Right lobe of liver (tissue), 6 donors: ENCODE data around the gene TCEANC. TPM values are rescaled to one million over a fixed set of nuclear protein-coding genes. Genes with fewer than 3 reads are reported as not detected.

ENCODE experiments used
- ATAC-seq, 4 donors: fragments of 200-7000 bp; cut with Tn5 transposase; one replicate each; pipeline ENCODE4 v1.9.1; 2020; ENCODE audit warnings: mild to moderate bottlenecking in 4 of 4, moderate library complexity in 4 of 4
- DNase-seq, 3 donors: peaks; one replicate each; pipeline ENCODE4 v3.0.0-alpha.2; 2020
- H3K27ac ChIP-seq, 3 donors: fragments of 200-600 bp; one replicate each; pipeline ENCODE4 v1.8.0; 2022
- H3K27me3 ChIP-seq, 2 donors: fragments of 200-600 bp; one replicate each; pipeline ENCODE4 v1.8.0; 2022
- H3K36me3 ChIP-seq, 4 donors: fragments of 200-600 bp; sonication (generic) in 1 of 4; one replicate each; pipeline versions ENCODE4 v1.5.1 to v1.8.0; 2017 to 2022; ENCODE audit warnings: control low read depth in 1 of 4
- H3K4me1 ChIP-seq, 4 donors: fragments of 200-600 bp; sonication (generic) in 1 of 4; one replicate each; pipeline versions ENCODE4 v1.5.1 to v1.8.0; 2017 to 2022; ENCODE audit warnings: control low read depth in 1 of 4
- H3K4me3 ChIP-seq, 3 donors: fragments of 200-600 bp; one replicate each; pipeline ENCODE4 v1.8.0; 2022
- H3K9me3 ChIP-seq, 4 donors: fragments of 200-600 bp; sonication (generic) in 1 of 4; one replicate each; pipeline versions ENCODE4 v1.5.1 to v1.8.0; 2017 to 2022; ENCODE audit warnings: control low read depth in 1 of 4
- POLR2A ChIP-seq: fragments of 450-650 bp; IDR thresholded peaks from one replicate; pipeline ENCODE4 v1.6.1; 2017; ENCODE audit warnings: antibody characterized with exemption, mild to moderate bottlenecking
- WGBS: methylation state at CpG from one replicate; pipeline ENCODE4 v1.1.6; 2018; ENCODE audit warnings: low coverage, low lambda C conversion rate; ENCODE audit not compliant: insufficient coverage; ENCODE audit errors: missing lambda C conversion rate; 5-methylcytosine and 5-hydroxymethylcytosine counted together
- intact Hi-C, 2 donors: fragments of 100-400 bp; cut with DNase I; formaldehyde crosslinking; loops; one replicate each; pipeline versions ENCODE4 v1.11.2 to v1.14.1; 2022
- total RNA-seq, 6 experiments: library from RNA; depleted of rRNA in 2 of 6; stranded (reverse); fragments of >200 nt in 2 of 6; fragmentation: NEBNext Ultra II Directional in 3 of 6; extraction: Animal tissue kit (Norgen Biotek cat#: 25700) in 3 of 6; gene quantifications; one replicate each; pipeline versions ENCODE4 v1.1.0 to v1.2.4, GENCODE V29; 2016 to 2023
- TF ChIP-seq, protein P1 (sequence below), 4 donors: fragments of 200-600 bp in 3 of 4; fragments of 450-650 bp in 1 of 4; IDR thresholded peaks; one replicate each; pipeline versions ENCODE4 v1.5.1 to v1.8.0; 2016 to 2022; ENCODE audit warnings: antibody characterized with exemption in 4 of 4, mild to moderate bottlenecking in 2 of 4
- donor health status: DM: no; HTN: yes; CAD: no.
- donor health status: DM: no; HTN: no; CAD: no.
- donor health status: DM: no; HTN: no; CAD: no.
- donor health status: DM: no; HTN: yes; CAD: no.
- donor health status: DM: no; HTN: yes; CAD: no.

Gene TCEANC
- total RNA-seq, 6 experiments from 2014 or later: 3.4 to 4.8 (median 4.1) TPM

DNA sequence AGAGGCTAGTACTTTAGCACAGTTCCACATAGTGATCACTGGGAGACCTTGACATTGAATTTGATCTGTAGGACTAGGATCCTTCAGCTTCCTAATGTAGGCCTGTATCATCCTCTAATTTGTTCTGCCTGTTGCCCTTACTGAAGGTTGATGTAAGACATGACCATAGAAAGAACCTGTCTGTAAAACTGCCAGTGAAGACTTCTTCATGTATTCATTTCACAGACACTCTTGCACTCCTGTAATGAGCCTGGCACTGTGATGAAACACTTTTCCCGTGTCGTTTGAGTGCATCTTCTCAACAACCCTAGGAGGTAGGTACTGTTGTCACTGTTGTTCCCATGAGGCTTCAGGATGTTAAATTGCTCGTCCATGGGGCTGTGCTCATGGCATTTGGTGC, 50.6 kb downstream of the TCEANC start:
- H3K4me3 ChIP-seq: no peak overlapping the region
- TF ChIP-seq POLR2A: no peak
- TF ChIP-seq, protein P1, sequence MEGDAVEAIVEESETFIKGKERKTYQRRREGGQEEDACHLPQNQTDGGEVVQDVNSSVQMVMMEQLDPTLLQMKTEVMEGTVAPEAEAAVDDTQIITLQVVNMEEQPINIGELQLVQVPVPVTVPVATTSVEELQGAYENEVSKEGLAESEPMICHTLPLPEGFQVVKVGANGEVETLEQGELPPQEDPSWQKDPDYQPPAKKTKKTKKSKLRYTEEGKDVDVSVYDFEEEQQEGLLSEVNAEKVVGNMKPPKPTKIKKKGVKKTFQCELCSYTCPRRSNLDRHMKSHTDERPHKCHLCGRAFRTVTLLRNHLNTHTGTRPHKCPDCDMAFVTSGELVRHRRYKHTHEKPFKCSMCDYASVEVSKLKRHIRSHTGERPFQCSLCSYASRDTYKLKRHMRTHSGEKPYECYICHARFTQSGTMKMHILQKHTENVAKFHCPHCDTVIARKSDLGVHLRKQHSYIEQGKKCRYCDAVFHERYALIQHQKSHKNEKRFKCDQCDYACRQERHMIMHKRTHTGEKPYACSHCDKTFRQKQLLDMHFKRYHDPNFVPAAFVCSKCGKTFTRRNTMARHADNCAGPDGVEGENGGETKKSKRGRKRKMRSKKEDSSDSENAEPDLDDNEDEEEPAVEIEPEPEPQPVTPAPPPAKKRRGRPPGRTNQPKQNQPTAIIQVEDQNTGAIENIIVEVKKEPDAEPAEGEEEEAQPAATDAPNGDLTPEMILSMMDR (IDR thresholded peaks at IDR 0.05): no peak
- DNase-seq (no peak), ATAC-seq (no peak)
- WGBS: 71% methylated on average over 3 of the region's 3 CpGs
- H3K36me3 ChIP-seq: peaks cover 0 to 6% (median 0%) of the 10 kb centered on the region in 4 donors
- no peaks in the 10 kb centered on the region for H3K27me3 ChIP-seq
- intact Hi-C loops: no loop called here
- H3K4me1 ChIP-seq: no peaks in the 10 kb centered on the region
- no peak overlapping the region for H3K27ac ChIP-seq
- H3K9me3 ChIP-seq: no peaks in the 10 kb centered on the region

- ATAC-seq: no peak
- no peaks in the 10 kb centered on the region for H3K27me3 ChIP-seq
- WGBS: 68% methylated on average over 4 of the region's 4 CpGs
- TF ChIP-seq POLR2A: no peak
- TF ChIP-seq, protein P1 (IDR thresholded peaks at IDR 0.05): no peak
- no peaks in the 10 kb centered on the region for H3K9me3 ChIP-seq
- peaks cover 0 to 16% (median 0%) of the 10 kb centered on the region in 4 donors for H3K36me3 ChIP-seq
- intact Hi-C loops: no loop called here
- no peak overlapping the region for H3K27ac ChIP-seq
- no peaks in the 10 kb centered on the region for H3K4me1 ChIP-seq
- no peak for DNase-seq
- H3K4me3 ChIP-seq: no peak overlapping the region
Measured at GRCh38 chrX:13711141-13711540, 58.2 kb downstream of the TCEANC start.

Other genes starting within 250 kb of the TCEANC start
- gene EGFL6, start 83.5 kb upstream of the TCEANC start, total RNA-seq: not detected
- gene RAB9A, start 36.0 kb downstream of the TCEANC start, total RNA-seq: 10 to 100 TPM in 5 of 6 experiments, 1 to 10 TPM in 1; 9.9 to 20.8 (median 12.7) TPM
- gene TRAPPC2, start 81.5 kb downstream of the TCEANC start, total RNA-seq: 10 to 100 TPM in 1 of 6 experiments, 1 to 10 TPM in 5; 6.3 to 13.8 (median 8.5) TPM
- 10 to 100 TPM in 3 of 6 experiments, 1 to 10 TPM in 3; 6.5 to 12.4 (median 10.5) TPM for gene OFD1, start 81.6 kb downstream of the TCEANC start, total RNA-seq
- 1 to 10 TPM in 1 of 6 experiments, under 1 TPM in 5; 0.18 to 1.6 (median 0.64) TPM for gene GPM6B, start 164.0 kb downstream of the TCEANC start, total RNA-seq